Measurements from ENCODE around the gene BMERB1. TPM values are rescaled to one million over a fixed set of nuclear protein-coding genes. Genes with fewer than 3 reads are reported as not detected.
"Not testable (repeated sequence)": the region's sequence is repeated elsewhere in the genome, so short reads cannot be mapped to it uniquely, and the experiment has no call there.

The BMERB1 gene
- polyA plus RNA-seq, 1 donor = 11.1 TPM

DNA sequence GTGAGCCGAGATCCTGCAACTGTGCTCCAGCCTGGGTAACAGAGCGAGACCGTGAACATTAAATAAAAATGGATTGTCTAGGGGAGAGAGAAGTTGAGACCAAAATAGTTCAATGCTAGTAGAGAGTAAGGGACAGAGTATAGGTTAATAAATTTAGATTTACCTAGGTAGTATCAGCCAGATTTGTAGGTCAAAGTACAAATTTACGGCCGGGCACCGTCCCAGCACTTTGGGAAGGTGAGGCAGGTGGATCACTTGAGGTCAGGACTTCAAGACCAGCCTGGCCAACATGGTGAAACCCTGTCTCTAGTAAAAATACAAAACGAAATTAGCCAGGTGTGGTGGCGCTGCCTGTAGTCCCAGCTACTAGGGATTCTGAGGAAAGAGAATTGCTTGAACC is 12.2 kb upstream of the BMERB1 start:
- H3K27me3 ChIP-seq (ENCODE audit: control insufficient read depth, insufficient read depth, low read length) = no peaks in the 10 kb centered on the region
- no peak overlapping the region for H3K4me3 ChIP-seq (ENCODE audit: low read length)
- H3K36me3 ChIP-seq (ENCODE audit: control insufficient read depth, insufficient read depth, low read length) = no peaks in the 10 kb centered on the region
- WGBS (ENCODE audit: insufficient coverage, low lambda C conversion rate) = 80% methylated on average over 1 of the region's 8 CpGs
- no peak overlapping the region for H3K27ac ChIP-seq (ENCODE audit: low read length)
- DNase-seq = no peak
- H3K9me3 ChIP-seq (ENCODE audit: control insufficient read depth, low read depth, low read length) = no peaks in the 10 kb centered on the region
- H3K4me1 ChIP-seq (ENCODE audit: control insufficient read depth, insufficient read depth, low read length) = no peaks in the 10 kb centered on the region

- no peaks in the 10 kb centered on the region for H3K4me1 ChIP-seq (ENCODE audit: control insufficient read depth, insufficient read depth, low read length)
- DNase-seq = no peak
Measured at GRCh38 chr16:15425861-15426260, 8.5 kb upstream of the BMERB1 start.

GRCh38 chr16:15426796-15427195 is 7.6 kb upstream of the BMERB1 start:
- H3K36me3 ChIP-seq (ENCODE audit: control insufficient read depth, insufficient read depth, low read length) = no peaks in the 10 kb centered on the region
- WGBS (ENCODE audit: insufficient coverage, low lambda C conversion rate) = no CpG with 5 or more reads among the region's 6 CpGs
- H3K27me3 ChIP-seq (ENCODE audit: control insufficient read depth, insufficient read depth, low read length) = peaks cover 2% of the 10 kb centered on the region
- no peak for DNase-seq
- no peaks in the 10 kb centered on the region for H3K4me1 ChIP-seq (ENCODE audit: control insufficient read depth, insufficient read depth, low read length)
- no peaks in the 10 kb centered on the region for H3K9me3 ChIP-seq (ENCODE audit: control insufficient read depth, low read depth, low read length)
- H3K27ac ChIP-seq (ENCODE audit: low read length) = no peak overlapping the region
- no peak overlapping the region for H3K4me3 ChIP-seq (ENCODE audit: low read length)

More at GRCh38 chr16:15425861-15426260, 8.5 kb upstream of the BMERB1 start:
- Histone ChIP-seq H3K27me3 (ENCODE audit: control insufficient read depth, insufficient read depth, low read length) (no peaks in the 10 kb centered on the region), H3K4me3 (ENCODE audit: low read length) (no peak overlapping the region), H3K27ac (ENCODE audit: low read length) (no peak overlapping the region), H3K36me3 (ENCODE audit: control insufficient read depth, insufficient read depth, low read length) (no peaks in the 10 kb centered on the region), H3K9me3 (ENCODE audit: control insufficient read depth, low read depth, low read length) (no peaks in the 10 kb centered on the region)
- WGBS (ENCODE audit: insufficient coverage, low lambda C conversion rate) = 93% methylated on average over 2 of the region's 6 CpGs

- Histone ChIP-seq H3K4me1 (ENCODE audit: control insufficient read depth, insufficient read depth, low read length) (no peaks in the 10 kb centered on the region), H3K36me3 (ENCODE audit: control insufficient read depth, insufficient read depth, low read length) (no peaks in the 10 kb centered on the region), H3K9me3 (ENCODE audit: control insufficient read depth, low read depth, low read length) (no peaks in the 10 kb centered on the region), H3K27me3 (ENCODE audit: control insufficient read depth, insufficient read depth, low read length) (peaks cover 2% of the 10 kb centered on the region), H3K4me3 (ENCODE audit: low read length) (no peak overlapping the region), H3K27ac (ENCODE audit: low read length) (no peak overlapping the region)
- peak; percentile 19 to 36 for DNase-seq
- no CpG with 5 or more reads among the region's 8 CpGs for WGBS (ENCODE audit: insufficient coverage, low lambda C conversion rate)
Measured at GRCh38 chr16:15427648-15428239, 6.6 kb upstream of the BMERB1 start.

DNA sequence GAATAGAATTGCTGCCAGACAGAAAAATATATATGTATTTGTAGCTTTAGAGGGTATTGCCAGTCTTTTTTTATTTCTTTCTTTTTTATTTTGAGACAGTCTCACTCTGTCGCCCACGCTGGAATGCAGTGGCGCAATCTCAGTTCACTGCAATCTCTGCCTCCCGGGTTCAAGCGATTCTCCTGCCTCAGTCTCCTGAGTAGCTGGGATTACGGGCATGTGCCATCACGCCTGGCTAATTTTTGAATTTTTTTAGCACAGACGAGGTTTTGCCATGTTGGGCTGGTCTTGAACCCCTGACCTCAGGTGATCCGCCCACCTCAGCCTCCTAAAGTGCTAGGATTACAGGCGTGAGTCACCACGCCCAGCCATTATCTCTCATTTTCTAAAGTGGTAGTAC is 3.5 kb upstream of the BMERB1 start:
- not testable (repeated sequence) for DNase-seq; H3K36me3 ChIP-seq (ENCODE audit: control insufficient read depth, insufficient read depth, low read length); H3K27ac ChIP-seq (ENCODE audit: low read length); H3K4me3 ChIP-seq (ENCODE audit: low read length); H3K9me3 ChIP-seq (ENCODE audit: control insufficient read depth, low read depth, low read length); H3K4me1 ChIP-seq (ENCODE audit: control insufficient read depth, insufficient read depth, low read length)
- peaks cover 27% of the 10 kb centered on the region for H3K27me3 ChIP-seq (ENCODE audit: control insufficient read depth, insufficient read depth, low read length)
- WGBS (ENCODE audit: insufficient coverage, low lambda C conversion rate) = 100% methylated on average over 1 of the region's 11 CpGs

GRCh38 chr16:15434079-15434424 is 336 bp upstream of the BMERB1 start:
- peaks cover 29% of the 10 kb centered on the region for H3K27me3 ChIP-seq (ENCODE audit: control insufficient read depth, insufficient read depth, low read length)
- no peaks in the 10 kb centered on the region for H3K36me3 ChIP-seq (ENCODE audit: control insufficient read depth, insufficient read depth, low read length)
- H3K4me3 ChIP-seq (ENCODE audit: low read length) = peak overlapping the region; percentile 46
- H3K27ac ChIP-seq (ENCODE audit: low read length) = no peak overlapping the region
- WGBS (ENCODE audit: insufficient coverage, low lambda C conversion rate) = no CpG with 5 or more reads among the region's 12 CpGs
- no peaks in the 10 kb centered on the region for H3K4me1 ChIP-seq (ENCODE audit: control insufficient read depth, insufficient read depth, low read length)
- no peak for DNase-seq
- no peaks in the 10 kb centered on the region for H3K9me3 ChIP-seq (ENCODE audit: control insufficient read depth, low read depth, low read length)

DNA sequence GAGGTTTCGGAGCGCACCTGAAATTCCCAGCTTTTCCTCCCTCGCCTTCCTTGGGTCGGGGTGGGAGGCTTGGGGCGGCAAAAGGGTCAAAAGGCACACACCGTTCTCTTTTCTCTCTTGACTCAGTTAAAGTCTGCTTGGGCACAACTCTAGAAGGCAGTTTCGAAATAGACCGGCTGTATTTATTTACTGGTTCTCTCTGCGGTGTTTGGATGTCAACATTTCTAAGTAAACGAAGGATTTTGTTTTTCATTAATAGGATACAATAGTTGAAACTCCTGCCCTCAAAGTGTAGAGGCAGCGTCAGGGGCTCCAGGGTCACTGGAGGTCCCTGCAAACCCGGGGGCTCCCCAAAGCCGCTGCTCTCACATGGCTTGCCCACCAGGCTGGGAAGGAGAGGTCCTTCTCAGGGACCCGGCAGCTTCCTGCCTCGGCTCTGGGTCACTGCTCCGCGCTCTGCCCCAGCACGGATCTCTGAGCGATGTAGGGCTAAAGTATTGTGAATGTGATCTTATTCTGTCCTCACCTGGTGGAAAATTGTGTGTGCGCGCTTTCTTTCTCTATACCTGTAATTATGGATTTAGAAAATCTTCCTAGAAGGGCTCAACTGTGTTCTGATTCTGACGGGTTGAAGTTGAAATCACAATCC is 952 bp downstream of the BMERB1 start:
- no peaks in the 10 kb centered on the region for H3K36me3 ChIP-seq (ENCODE audit: control insufficient read depth, insufficient read depth, low read length)
- H3K27me3 ChIP-seq (ENCODE audit: control insufficient read depth, insufficient read depth, low read length) = peaks cover 29% of the 10 kb centered on the region
- peak overlapping the region; percentile 46 for H3K4me3 ChIP-seq (ENCODE audit: low read length)
- DNase-seq = no peak
- H3K27ac ChIP-seq (ENCODE audit: low read length) = no peak overlapping the region
- H3K4me1 ChIP-seq (ENCODE audit: control insufficient read depth, insufficient read depth, low read length) = no peaks in the 10 kb centered on the region
- WGBS (ENCODE audit: insufficient coverage, low lambda C conversion rate) = 20% methylated on average over 1 of the region's 22 CpGs
- H3K9me3 ChIP-seq (ENCODE audit: control insufficient read depth, low read depth, low read length) = no peaks in the 10 kb centered on the region

DNA sequence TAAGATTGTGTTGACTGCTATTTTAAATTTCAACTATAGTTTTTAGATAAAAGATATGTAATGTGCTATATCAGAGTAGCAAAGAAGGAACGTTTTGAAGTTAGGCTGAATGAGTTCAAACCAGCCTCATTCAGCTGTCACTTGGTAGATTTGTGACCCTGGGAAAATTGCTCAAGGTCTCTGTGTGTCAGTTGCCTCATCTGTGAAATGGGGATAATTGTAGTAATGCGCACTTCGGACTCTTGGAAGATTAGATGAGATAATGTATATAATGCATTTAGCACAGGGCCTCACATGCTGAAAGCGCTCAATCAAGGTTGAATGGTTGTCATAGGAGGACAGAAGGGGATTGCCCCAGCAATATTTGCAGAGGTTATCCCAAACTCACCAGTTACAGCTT is 4.7 kb downstream of the BMERB1 start:
- Histone ChIP-seq H3K4me3 (ENCODE audit: low read length) (no peak overlapping the region), H3K27ac (ENCODE audit: low read length) (no peak overlapping the region), H3K9me3 (ENCODE audit: control insufficient read depth, low read depth, low read length) (no peaks in the 10 kb centered on the region), H3K4me1 (ENCODE audit: control insufficient read depth, insufficient read depth, low read length) (peaks cover 7% of the 10 kb centered on the region), H3K27me3 (ENCODE audit: control insufficient read depth, insufficient read depth, low read length) (peaks cover 20% of the 10 kb centered on the region), H3K36me3 (ENCODE audit: control insufficient read depth, insufficient read depth, low read length) (no peaks in the 10 kb centered on the region)
- WGBS (ENCODE audit: insufficient coverage, low lambda C conversion rate) = 80% methylated on average over 1 of the region's 4 CpGs
- DNase-seq = no peak

GRCh38 chr16:15439521-15439920 is 5.1 kb downstream of the BMERB1 start:
- no peak for DNase-seq
- Histone ChIP-seq H3K27ac (ENCODE audit: low read length) (no peak overlapping the region), H3K4me1 (ENCODE audit: control insufficient read depth, insufficient read depth, low read length) (peaks cover 7% of the 10 kb centered on the region), H3K4me3 (ENCODE audit: low read length) (no peak overlapping the region), H3K27me3 (ENCODE audit: control insufficient read depth, insufficient read depth, low read length) (peaks cover 16% of the 10 kb centered on the region), H3K9me3 (ENCODE audit: control insufficient read depth, low read depth, low read length) (no peaks in the 10 kb centered on the region), H3K36me3 (ENCODE audit: control insufficient read depth, insufficient read depth, low read length) (no peaks in the 10 kb centered on the region)
- WGBS (ENCODE audit: insufficient coverage, low lambda C conversion rate) = 77% methylated on average over 3 of the region's 4 CpGs

- no peak overlapping the region for H3K4me3 ChIP-seq (ENCODE audit: low read length)
- no peak for DNase-seq
- peaks cover 2% of the 10 kb centered on the region for H3K27me3 ChIP-seq (ENCODE audit: control insufficient read depth, insufficient read depth, low read length)
- H3K36me3 ChIP-seq (ENCODE audit: control insufficient read depth, insufficient read depth, low read length) = no peaks in the 10 kb centered on the region
- no peak overlapping the region for H3K27ac ChIP-seq (ENCODE audit: low read length)
- H3K9me3 ChIP-seq (ENCODE audit: control insufficient read depth, low read depth, low read length) = no peaks in the 10 kb centered on the region
- peaks cover 7% of the 10 kb centered on the region for H3K4me1 ChIP-seq (ENCODE audit: control insufficient read depth, insufficient read depth, low read length)
- WGBS (ENCODE audit: insufficient coverage, low lambda C conversion rate) = no CpG with 5 or more reads among the region's 3 CpGs
Measured at GRCh38 chr16:15440852-15441251, 6.5 kb downstream of the BMERB1 start.

DNA sequence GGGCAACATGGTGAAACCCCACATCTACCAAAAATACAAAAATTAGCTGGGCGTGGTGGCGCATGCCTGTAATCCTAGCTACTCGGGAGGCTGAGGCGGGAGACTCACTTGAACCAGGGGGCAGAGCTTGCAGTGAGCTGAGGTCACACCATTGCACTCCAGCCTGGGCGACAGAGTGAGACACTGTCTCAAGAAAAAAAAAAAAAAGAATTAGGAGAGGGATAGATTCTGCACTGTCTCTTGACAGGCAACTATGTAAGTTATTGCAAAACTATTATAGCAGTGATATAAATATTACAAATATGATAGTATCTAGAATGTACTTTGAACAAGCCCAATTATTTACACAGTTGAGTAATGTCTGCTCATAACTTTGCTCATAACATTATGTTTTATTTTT is 7.8 kb downstream of the BMERB1 start:
- H3K9me3 ChIP-seq (ENCODE audit: control insufficient read depth, low read depth, low read length); H3K27me3 ChIP-seq (ENCODE audit: control insufficient read depth, insufficient read depth, low read length); H3K27ac ChIP-seq (ENCODE audit: low read length); H3K4me1 ChIP-seq (ENCODE audit: control insufficient read depth, insufficient read depth, low read length); H3K36me3 ChIP-seq (ENCODE audit: control insufficient read depth, insufficient read depth, low read length); H3K4me3 ChIP-seq (ENCODE audit: low read length): not testable (repeated sequence)
- DNase-seq = peak in 1 of 2 donors; percentile 68
- WGBS (ENCODE audit: insufficient coverage, low lambda C conversion rate) = no CpG with 5 or more reads among the region's 5 CpGs
